ENCODE data around the gene CACFD1. TPM values are rescaled to one million over a fixed set of nuclear protein-coding genes. Genes with fewer than 3 reads are reported as not detected.

CACFD1 gene
- total RNA-seq, 2 experiments from 2014 or later: 3.7 to 3.8 TPM

DNA sequence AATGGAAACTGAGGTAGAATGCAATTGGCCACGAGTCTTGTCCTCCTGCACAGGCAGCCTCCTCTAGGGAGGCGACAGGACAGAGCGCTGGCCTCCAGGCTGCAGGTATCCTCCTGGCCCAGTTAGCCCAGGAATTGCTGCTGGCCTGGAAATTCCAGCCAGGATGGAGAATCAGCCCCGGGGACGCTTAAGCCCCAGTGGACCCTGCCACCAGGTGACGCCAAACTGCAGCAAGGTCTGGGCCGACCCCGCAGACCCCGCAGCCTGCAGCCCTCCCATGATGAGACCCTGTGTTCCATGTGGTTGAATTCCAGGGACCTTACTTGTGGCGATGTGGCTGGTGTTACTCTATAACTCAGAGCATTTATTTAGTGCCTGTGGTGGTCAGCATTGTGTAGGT, 7.3 kb downstream of the CACFD1 start:
- Histone ChIP-seq H3K36me3 (ENCODE audit: insufficient read depth, low read length) (no peaks in the 10 kb centered on the region), H3K27ac (ENCODE audit: low read depth in 1 of 2, low read length in 2 of 2) (no peak overlapping the region), H3K9me3 (ENCODE audit: control insufficient read depth in 1 of 2, insufficient read depth in 1 of 2, low read length in 2 of 2) (no peaks in the 10 kb centered on the region), H3K4me1 (ENCODE audit: insufficient read depth, low read length) (no peaks in the 10 kb centered on the region), H3K27me3 (ENCODE audit: control insufficient read depth in 1 of 2, insufficient read depth in 2 of 2, low read length in 2 of 2) (no peaks in the 10 kb centered on the region), H3K4me3 (ENCODE audit: low read length) (no peak overlapping the region)
- no peak for DNase-seq
- Mint-ChIP-seq H3K27ac (no peak overlapping the region), H3K27me3 (no peaks in the 10 kb centered on the region), H3K36me3 (ENCODE audit: low read depth) (no peaks in the 10 kb centered on the region), H3K4me1 (ENCODE audit: low read depth) (no peaks in the 10 kb centered on the region), H3K9me3 (no peaks in the 10 kb centered on the region), H3K4me3 (no peak overlapping the region)
- ChIA-PET CTCF (no interaction called here), POLR2A (no interaction called here)
- no peak for ATAC-seq (ENCODE audit: poor library complexity)
- no peak for TF ChIP-seq CTCF (IDR thresholded peaks at IDR 0.05)
- intact Hi-C loops (cut with DNase I, micrococcal nuclease): loop anchor here in 1 of 2 experiments (10.0 kb wide), 1 partner anchor 558 kb away; the partner anchor contains the start of gene BRD3OS

DNA sequence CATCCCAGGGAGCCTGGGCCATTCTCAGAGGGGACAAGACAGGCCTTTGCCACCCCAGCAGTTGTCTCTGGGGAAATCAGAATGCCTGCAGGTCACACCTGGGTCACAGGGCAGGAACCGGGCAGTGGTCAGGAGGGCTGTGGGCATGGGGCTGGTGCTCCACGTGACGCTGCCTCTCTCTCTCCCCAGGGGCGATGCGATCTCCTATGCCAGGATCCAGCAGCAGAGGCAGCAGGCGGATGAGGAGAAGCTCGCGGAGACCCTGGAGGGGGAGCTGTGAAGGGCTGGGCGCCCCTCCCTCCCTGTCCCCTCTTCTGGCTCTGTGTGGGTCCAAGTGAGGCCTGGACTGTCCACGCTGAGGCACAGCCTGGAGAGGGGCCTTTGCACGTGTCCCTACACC, 8.6 kb downstream of the CACFD1 start:
- no peak for TF ChIP-seq CTCF (IDR thresholded peaks at IDR 0.05)
- Mint-ChIP-seq H3K9me3 (no peaks in the 10 kb centered on the region), H3K4me3 (no peak overlapping the region), H3K4me1 (ENCODE audit: low read depth) (no peaks in the 10 kb centered on the region), H3K36me3 (ENCODE audit: low read depth) (no peaks in the 10 kb centered on the region), H3K27me3 (no peaks in the 10 kb centered on the region), H3K27ac (no peak overlapping the region)
- no peak overlapping the region for H3K4me3 ChIP-seq (ENCODE audit: low read length)
- no peak overlapping the region for H3K27ac ChIP-seq (ENCODE audit: low read depth in 1 of 2, low read length in 2 of 2)
- H3K4me1 ChIP-seq (ENCODE audit: insufficient read depth, low read length): no peaks in the 10 kb centered on the region
- ATAC-seq (ENCODE audit: poor library complexity) (no peak), DNase-seq (no peak)
- no peaks in the 10 kb centered on the region for H3K36me3 ChIP-seq (ENCODE audit: insufficient read depth, low read length)
- ChIA-PET POLR2A (no interaction called here), CTCF (no interaction called here)
- no peaks in the 10 kb centered on the region for H3K9me3 ChIP-seq (ENCODE audit: control insufficient read depth in 1 of 2, insufficient read depth in 1 of 2, low read length in 2 of 2)
- H3K27me3 ChIP-seq (ENCODE audit: control insufficient read depth in 1 of 2, insufficient read depth in 2 of 2, low read length in 2 of 2): no peaks in the 10 kb centered on the region
- intact Hi-C loops (cut with DNase I, micrococcal nuclease): loop anchor here in 1 of 2 experiments (10.0 kb wide), 1 partner anchor 556 kb away; the partner anchor contains the start of gene BRD3OS

DNA sequence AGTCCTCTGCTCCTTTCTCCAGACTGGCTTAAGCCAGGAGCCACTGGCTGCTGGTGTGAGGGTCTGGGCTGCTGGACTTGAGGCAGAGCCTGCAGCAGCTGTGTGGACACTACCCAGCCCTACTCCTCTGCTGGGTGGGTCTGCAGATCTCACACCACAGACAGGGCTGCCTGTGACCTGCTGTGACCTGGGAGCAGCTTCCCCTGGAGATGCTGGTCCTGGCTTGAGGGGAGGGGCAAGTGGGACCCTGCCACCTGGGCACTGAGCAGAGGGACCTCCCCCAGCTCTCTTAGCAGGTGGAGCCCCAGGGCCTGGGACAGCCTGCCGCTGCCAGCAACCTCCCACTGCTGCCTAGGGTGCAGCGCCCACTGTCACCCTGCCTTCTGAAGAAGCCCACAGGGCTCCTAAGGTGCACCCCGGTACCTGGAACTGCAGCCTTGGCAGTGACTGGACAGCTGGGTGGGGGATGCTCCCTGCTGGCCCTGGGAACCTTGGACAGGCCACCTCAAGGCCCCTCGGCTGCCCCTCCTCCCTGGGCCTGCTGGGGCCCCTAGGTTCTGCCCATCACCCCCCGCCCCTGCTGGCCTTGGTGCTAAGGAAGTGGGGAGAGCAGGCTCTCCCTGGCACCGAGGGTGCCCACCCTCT, 9.1 kb downstream of the CACFD1 start:
- Histone ChIP-seq H3K27me3 (ENCODE audit: control insufficient read depth in 1 of 2, insufficient read depth in 2 of 2, low read length in 2 of 2) (no peaks in the 10 kb centered on the region), H3K36me3 (ENCODE audit: insufficient read depth, low read length) (no peaks in the 10 kb centered on the region), H3K4me3 (ENCODE audit: low read length) (no peak overlapping the region), H3K9me3 (ENCODE audit: control insufficient read depth in 1 of 2, insufficient read depth in 1 of 2, low read length in 2 of 2) (no peaks in the 10 kb centered on the region), H3K27ac (ENCODE audit: low read depth in 1 of 2, low read length in 2 of 2) (no peak overlapping the region), H3K4me1 (ENCODE audit: insufficient read depth, low read length) (no peaks in the 10 kb centered on the region)
- no peak for ATAC-seq (ENCODE audit: poor library complexity)
- no peak overlapping the region for H3K4me3 Mint-ChIP-seq
- H3K27me3 Mint-ChIP-seq: no peaks in the 10 kb centered on the region
- H3K27ac Mint-ChIP-seq: no peak overlapping the region
- DNase-seq: no peak
- ChIA-PET POLR2A (no interaction called here), CTCF (no interaction called here)
- intact Hi-C loops (cut with DNase I, micrococcal nuclease): loop anchor here in 1 of 2 experiments (10.0 kb wide), 1 partner anchor 556 kb away; the partner anchor contains the start of gene BRD3OS
- no peaks in the 10 kb centered on the region for H3K4me1 Mint-ChIP-seq (ENCODE audit: low read depth)
- no peaks in the 10 kb centered on the region for H3K9me3 Mint-ChIP-seq
- TF ChIP-seq CTCF (IDR thresholded peaks at IDR 0.05): no peak
- H3K36me3 Mint-ChIP-seq (ENCODE audit: low read depth): no peaks in the 10 kb centered on the region

Data from CD4-positive, alpha-beta T cell (primary cell).